NCI-H526 (cell line): ENCODE data around the gene PAFAH2.
A peak's percentile ranks its signal among the peaks of the same experiment; 100 is the strongest.

ENCODE experiments used
- DNase-seq, 2 experiments: peaks; one replicate each; lab custom pipeline; 2025; lab: John Stamatoyannopoulos, UW

PAFAH2 gene

DNA sequence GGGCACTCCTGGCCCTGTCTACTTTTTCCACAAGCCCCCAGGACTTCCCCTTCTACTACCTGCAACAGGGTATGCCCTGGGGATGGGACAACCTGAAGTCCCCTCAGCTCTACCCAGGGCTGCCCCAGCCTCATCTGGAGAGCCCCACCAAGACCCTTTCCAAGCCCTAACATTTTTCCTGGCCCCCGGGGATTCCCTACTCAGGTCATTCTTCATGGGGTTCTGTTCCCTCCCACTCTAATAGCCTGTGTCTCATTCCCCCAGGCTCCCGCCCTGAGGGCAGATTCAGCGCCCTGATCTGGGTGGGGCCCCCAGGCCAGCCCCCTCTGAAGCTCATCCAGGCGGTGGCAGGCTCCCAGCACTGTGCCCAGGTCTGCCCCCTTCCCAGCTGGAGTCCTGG lies 33.3 kb upstream of the PAFAH2 start:
- DNase-seq = no peak

DNA sequence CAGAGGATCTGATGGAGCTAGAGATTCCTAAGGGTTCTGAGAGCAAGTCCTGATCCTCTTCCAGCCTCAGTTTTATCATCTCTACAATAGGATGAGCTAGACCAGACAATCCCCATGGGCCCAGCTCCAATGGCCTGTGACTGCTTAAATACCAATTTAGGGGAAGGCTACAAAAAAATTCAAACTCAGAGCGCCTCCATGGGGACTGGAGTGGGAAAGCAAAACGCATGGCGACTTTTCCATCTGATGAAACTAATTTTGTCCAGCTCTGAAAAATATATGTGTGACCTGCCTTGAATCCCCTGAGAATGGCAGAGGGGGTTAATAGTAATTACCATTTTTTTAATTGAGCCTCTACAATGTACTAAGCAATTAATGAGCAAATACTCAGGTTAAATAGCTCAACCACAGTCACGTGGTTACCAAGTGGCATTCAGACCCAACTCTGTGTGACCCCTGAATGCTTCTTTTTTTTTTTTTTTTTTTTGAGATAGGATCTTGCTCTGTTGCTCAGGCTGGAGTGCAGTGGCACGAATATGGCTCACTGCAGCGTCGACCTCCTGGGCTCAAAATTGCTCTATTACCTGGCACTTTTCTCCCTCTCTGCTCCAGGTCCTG lies 32.1 kb upstream of the PAFAH2 start:
- peak in 1 of 2 experiments; percentile 15 for DNase-seq

DNA sequence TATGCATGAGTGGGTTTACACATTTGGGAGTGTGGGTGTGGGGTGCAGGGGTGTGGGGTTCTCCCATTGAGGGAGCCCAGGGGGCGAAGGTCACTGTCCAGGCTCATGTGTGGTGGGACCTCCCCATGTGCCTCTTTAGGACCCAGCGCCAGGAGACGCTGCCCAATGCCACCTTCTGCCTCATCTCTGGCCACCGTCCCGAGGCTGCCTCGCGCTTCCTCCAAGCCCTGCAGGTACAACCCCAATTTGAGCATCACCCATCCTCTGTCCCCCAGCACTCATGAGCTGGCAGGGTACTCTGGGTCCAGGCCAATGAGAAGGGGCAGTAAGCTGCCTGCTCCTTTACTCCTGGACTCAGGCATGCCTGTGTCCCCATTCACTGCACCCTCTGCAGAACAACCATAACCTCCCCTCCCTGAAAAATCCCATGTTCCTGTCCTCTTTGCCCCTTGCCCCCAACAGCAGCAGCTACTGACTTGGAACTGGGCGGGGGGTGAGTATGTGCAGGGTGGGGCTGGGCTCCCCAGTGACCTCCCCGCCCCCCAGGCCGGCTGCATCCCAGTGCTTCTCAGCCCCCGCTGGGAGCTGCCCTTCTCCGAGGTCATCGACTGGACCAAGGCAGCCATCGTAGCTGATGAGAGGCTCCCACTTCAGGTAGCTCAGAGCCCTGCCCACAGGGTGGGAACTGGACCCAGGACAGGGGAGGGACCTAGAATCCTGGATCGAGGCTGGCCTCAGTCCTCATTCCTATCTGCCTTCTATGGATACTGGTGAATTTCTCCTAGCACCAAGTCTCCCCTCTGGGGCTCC lies 31.4 kb upstream of the PAFAH2 start:
- DNase-seq = no peak

DNA sequence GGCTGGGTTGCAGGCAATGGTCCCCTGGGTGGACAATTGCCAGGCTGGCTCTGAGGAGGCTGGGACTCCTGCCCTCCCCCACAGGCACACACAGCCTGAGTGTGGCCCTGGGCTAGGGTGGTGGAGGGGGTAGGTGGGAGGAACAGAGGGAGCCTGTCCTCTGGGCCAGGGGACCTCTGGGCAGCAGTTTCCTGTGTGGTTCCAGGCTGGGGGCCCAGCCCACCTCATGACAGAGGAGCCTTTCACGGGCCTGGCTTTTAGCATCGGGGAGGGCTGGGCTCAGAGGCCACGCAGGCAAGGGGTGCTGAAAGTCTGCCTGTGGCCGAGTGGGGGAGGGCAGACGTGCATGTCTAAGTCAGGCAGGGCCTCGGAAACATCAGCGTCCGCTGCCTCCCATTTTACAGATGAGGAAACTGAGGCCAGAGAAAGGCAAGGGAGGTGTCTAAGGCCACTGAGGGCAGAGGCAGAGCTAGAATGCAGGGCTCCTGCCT lies 30.7 kb upstream of the PAFAH2 start:
- no peak for DNase-seq

DNA sequence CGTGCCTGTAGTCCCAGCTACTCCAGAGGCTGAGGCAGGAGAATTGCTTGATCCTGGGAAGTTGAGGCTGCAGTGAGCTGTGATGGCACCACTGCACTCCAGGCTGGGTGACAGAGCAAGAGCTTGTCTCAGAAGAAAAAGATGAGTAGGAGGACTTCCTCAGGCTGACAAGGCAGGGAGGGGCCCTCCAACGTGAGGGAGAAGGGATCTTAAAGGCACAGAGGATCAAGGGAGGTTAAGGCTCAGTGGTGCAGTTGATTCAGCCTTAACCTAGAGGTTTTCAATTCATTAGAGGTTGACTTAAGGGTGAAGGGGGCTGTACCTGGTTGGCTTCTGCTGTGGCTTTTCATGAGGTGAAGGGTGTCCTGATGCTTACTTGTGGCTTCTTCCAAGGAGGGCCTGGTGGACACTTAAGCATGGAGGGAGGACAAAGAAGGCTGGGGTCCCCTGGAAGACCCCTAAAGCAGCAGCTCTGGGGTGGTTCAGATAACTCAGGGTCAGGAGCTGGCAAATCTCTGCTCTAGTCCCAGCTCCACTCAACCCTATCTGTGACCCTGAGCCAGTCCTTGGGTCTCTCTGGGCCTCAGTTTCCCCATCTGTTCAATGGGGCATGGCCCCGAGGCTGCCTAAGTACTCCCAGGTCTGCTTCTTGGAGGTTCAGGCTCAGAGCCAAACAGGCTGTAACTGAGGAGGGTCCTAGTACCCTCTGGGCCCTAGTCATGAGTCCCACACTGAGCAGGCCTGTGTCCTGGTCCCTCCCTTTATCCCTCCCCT lies 30.0 kb upstream of the PAFAH2 start:
- no peak for DNase-seq

DNA sequence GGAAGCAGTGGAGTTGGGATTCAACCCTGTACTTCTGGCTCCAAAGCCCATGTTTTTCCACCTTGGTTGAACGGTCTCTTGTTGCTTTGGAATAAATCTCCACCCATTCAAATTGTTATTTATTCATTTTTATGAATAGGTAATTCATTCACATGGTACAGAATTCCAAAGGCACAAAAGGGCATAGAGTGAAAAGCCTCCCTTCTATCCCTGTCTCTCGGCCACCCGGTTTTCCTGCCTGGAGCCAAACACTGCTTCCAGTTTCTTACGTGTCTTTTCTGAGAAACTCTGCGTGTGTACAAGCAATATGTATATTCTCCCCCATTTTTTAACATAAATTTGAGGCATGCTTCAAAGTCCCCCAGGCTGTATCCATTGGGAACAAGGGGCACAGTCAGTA lies 27.7 kb upstream of the PAFAH2 start:
- DNase-seq = no peak

DNA sequence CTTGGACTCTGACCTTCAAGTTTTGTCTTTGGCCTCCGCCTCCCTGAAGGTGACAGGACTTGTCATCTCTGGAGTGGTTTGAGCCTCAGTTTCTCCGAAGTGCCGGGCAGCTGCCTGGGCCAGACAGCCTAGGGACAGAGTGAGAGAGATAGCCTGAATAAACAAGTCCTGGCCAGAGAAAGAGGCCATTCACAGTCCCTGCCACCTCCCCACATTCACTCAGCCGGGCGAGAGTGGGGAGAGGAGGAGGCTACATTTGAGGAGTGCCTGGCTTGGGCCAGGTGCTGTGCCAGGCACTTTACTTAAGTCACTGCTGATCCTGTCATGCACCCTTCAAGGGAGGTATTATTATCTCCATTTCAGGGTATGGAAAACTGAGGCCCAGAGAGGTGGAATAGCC lies 27.2 kb upstream of the PAFAH2 start:
- DNase-seq = no peak

DNA sequence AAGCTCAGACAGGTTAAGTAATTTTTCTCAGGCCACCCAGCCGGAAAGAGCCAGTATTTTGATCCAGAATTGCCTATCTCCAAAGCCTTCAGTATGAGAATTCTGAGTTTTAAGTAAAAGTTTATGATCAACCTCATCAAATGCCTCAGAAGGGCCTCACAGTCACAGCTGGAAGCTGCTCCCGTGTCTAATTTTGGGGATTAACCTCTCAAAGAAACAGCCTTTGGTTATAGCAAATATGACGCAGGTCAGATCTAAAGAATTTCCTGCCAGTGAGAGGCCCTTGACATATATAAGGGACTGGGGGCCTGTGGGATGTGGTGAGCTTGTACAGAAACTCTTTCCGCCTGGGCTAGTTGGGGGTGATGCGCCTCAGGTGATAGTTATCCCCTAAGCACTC lies 26.0 kb upstream of the PAFAH2 start:
- no peak for DNase-seq

DNA sequence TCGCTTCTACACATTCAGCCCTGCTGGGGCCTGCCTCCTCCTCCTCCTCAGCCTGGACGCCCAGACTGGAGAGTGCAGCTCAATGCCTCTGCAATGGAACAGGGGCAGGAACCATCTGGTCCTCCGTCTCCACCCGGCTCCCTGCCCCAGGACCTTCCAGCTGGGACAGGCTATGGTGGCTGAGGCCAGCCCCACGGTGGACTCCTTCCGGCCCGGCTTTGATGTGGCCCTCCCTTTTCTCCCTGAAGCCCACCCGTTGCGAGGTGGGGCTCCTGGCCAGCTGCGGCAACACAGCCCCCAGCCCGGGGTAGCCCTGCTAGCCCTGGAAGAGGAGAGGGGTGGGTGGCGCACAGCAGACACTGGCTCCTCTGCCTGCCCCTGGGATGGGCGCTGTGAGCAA lies 25.1 kb upstream of the PAFAH2 start:
- no peak for DNase-seq

DNA sequence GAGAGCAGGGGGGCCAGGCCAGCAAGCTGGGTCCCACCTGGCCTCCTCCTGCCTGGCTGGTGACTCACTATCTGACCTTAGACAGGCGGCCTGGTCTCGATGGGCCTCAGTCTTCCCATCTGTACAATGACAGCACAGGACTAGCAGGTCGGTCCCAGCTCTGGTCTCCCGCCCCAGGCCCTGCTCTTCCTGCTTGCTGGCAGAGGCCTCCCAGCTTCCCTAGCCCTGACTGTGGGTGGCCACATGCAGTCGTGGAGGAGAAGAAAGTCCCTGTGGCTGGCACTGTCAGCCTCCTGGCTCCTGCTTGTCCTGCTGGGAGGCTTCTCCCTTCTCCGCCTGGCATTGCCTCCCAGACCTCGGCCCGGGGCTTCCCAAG lies 24.5 kb upstream of the PAFAH2 start:
- no peak for DNase-seq

DNA sequence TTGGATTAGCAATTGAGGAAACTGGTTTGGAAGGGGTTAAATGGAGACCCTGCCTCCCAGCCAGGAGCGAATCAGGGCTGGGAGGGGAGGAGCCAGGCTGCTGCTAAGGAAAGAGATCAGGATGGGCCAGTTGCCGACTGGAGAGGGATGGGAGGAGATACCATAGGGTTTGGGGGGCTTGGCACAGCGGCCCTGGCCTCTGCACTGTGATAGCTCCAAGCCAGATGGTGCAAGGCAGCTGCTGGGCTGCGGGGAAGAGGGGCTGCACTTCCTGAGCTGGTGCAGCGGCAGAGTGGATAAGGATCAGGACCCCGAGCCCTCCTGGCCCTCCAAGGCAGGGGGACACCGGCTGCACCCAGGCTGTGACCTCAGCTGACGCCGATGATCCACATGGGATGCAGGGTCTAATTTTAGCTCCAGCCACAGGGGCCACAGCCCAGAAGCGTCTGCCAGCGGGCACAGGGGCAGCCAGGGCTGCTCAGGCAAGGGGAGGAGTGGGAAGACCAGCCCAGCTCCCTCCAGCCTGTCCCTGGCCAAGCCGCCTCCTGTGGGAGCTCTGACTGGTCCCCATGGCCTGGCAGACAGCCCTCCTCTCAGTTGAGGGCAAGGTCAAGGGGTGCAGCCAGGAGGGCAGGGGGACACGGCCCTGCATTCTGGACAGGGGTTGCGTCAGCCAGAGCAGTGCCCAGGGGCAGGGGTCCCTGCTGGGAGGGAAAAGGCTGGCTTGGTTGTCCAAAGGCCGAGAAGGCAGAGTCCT lies 24.0 kb upstream of the PAFAH2 start, which contains the start of gene EXTL1:
Gene EXTL1 (plus strand): TSS at position 129 of the 757 bp plus-strand sequence. CDS start 872 bp downstream, outside the sequence.
- DNase-seq = peak in 1 of 2 experiments; percentile 54

DNA sequence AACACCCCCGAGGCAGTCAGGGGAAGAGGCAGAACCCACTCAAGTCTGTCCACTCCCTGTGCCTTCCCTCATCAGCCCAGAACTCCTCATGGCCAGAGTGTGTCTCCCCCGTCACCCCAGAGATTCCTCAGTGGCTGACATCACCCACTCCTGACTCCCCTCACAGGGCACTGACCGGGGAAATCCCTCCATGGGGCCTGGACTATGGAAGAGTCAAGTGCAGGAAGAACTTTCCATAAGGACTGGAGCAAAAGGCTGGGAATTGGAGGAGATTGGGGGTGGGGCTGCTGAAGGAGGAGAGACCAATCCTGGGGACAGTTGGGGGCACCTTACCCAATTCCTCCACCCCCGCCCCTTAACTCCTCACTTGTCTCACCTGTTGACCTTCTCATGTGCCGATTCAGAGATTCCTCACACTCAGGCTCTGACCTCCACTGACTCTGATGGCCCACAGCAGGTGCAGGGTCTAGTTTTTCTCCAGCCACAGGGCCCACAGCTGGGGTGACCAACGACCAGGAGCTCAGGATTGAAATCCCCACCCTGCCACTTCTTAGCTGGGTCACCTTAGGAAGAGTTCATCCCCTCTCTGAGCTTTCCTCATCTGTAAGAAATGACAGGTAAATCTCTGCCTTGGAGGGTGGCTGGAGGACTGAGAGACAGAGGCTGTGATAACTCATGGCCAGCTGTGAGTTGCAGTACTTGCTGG lies 23.2 kb upstream of the PAFAH2 start:
- DNase-seq = no peak

DNA sequence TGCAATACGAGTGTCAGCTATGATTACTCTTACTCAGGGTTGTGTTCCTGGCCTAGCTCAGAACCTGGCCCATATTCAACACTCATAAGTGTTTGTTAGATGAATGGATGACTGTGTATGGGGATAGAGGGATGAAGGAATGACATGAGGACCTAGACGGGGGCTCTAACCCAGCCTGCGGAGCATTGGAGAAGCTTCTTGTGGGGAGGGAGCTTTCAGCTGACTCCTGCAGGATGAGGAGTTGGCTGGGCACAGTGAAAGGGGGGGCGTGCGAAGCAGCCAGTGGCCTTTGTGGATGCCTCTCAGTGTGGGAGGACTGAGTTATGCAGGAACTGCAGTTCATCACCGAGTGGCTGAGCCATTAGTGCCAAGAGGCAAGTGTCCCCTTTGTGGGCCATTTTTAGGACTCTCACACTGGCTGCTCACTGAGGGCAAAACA lies 22.5 kb upstream of the PAFAH2 start:
- no peak for DNase-seq

DNA sequence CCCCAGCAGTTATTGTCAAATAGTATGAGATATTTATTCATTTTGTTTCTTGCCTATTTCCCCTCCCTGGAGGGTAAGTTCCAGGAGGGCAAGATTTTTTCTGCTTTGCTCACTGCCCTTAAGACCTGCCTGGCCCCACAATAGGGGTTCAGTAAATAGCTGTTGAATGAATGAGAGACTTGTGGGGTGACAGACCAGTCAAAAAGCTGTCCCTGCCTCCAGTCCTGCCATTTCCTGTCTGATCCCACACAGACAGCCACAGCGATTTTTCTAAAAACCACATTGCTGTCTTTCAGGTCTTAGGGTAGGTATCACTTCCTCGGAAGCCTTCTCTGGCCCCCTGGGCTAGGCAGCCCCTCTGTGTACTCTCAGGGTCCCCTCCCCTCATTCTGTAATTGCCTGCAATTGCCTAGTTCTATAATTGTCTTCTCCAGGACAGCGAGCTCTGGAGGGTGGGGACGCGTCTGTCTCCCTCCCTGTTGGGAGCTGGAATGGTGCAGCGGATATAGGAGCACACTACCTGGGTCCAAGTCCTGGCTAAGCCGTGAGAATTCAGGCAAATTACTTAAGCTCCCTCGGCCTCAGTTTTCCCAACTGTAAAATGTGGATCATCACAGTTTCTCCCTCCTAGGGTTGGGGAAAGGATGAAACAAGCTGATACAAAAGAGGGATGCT lies 21.9 kb upstream of the PAFAH2 start:
- no peak for DNase-seq

DNA sequence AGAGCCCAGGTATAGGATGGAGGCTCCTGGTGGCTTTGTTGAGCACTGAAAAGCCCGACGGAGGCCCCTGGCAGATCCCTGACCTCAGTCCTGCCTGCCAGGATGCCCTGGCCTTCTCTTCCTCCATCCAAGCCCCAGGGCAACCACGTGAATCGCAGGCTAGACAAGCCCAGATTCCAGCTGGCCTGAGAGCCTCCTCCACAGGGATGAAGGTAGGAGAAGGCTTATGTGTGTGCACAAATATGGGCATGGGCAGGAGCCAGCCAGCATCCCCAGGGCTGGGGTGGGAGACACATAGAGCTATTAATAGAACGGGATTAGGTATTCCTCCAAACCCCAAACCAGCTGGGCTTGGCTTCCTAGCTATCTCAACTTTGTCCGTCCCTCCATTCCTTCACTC lies 19.7 kb upstream of the PAFAH2 start:
- DNase-seq = no peak

DNA sequence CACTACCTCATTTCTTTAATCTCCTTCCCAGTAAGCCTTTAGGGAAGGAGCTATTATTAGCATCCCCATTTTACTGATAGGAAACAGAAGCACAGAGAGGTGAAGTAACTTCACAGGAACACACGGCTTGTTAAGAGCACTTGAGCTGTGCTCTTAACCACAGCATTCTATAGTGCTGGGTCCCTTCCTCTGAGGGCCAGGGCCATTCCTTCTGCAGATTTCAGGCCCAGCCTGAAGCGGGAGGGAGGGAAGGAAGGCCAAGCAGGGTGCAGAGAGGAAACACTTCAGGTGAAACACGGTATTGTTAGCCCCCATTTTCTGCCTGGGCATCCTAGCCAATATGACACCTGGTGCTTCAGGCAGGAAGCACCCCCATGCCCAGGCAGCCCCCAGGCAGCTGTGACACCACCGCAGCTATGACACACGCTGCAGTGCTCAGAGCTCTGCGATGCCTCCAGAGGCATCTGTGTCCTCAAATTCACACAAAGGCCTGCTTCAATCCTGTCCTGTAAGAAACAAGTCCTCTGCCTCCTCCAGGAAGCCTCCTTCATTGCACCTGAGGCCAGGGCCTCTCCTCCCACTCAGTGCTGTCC lies 19.2 kb upstream of the PAFAH2 start:
- no peak for DNase-seq

DNA sequence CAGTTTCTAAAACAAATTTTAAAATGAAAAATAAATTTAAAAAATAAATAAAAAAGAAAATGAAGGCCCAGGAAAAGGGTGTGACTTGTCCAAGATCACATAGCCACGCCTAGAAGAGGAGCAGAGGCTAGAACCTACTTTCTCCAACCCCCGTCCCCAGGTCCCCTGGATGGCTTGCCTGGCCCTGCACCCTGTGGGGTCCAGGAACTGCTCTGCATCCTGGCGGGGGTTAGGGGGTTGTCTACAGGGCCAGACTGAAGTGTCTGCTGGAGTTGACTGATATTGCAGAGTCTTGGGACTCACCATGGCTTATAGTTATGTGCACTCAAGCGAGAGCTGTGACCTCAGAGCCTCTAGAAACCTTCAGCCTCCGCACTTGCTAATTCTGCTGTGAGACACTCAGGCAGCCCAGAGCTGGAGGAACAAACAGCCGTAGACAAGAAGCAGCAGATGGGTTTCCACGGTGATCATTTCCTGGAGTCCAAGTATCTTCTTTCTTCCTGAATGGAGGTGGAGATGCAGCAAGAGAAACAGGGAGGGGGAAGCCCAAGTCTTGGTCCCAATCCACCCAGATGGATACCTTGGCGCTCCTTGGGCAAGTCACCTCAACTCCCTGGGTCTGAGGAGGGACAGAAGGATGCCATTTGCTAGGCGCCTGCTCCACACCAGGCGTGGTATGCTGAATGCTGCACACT lies 18.5 kb upstream of the PAFAH2 start:
- DNase-seq = no peak

DNA sequence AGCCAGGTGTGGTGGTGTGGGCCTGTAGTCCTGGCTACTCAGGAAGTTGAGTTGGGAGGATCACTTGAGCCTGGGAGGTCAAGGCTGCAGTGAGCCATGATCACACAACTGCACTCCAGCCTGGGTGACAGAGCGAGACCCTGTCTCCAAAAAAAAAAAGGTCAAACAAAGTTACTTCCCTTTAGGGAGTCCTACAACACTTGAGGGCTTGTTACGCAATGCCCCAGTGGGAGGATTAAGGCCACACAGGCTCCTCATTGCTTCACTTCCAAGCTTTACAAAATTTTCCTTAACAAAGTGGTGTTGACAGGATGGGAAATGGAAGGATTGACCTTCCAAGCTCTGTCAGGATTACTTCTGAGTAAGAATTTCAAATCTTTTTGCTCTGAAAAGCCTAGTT lies 17.5 kb upstream of the PAFAH2 start:
- DNase-seq = no peak

DNA sequence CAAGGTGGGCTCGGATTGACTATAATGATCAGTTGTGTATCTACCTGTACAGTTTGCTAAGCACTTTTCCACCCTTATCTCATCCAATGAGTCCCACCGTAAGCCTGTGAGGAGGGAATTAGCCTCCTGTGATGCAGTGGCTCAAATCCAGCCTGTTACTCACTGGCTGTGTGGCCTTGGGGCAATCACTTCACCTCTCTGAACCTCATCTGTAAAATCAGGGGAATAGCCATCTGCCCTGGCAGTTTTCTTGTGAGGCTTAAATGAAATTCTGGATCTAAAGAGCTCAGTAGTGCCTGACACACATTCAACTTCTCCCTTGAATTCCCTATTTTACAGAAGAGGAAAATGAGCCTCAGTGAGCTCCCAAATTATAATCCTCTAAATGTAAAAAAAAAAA lies 16.3 kb upstream of the PAFAH2 start:
- DNase-seq = no peak

DNA sequence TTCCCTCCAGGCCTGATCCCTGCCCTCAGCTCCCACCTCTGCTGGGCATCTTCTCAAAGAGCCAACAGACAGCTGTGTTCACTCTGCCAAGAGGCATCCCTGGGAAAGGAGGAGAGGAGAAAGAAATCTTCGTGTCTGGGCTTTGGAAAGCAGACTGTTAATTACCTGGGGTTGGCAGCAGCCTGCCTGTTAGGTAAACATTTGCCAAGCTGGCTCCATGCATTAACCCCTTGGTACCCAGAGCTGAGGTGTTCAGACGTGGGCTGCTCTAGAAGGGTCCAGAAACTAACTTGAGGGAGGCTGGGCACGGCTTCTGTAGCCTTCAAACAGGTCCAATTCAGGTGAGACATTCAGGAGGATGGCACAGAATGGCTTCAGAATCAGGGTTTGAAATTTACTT lies 15.0 kb upstream of the PAFAH2 start:
- no peak for DNase-seq
